Ovary (tissue), 3 donors: Measurements from ENCODE around the gene LOXL1.

Experiments
- POLR2A ChIP-seq: fragments of 450-650 bp; IDR thresholded peaks from one replicate; pipeline ENCODE4 v1.6.1; 2017; ENCODE audit warnings: antibody characterized with exemption, mild to moderate bottlenecking, moderate library complexity
- TF ChIP-seq, protein P1 (sequence below), 3 donors: fragments of 450-650 bp in 2 of 3; fragments of 200-600 bp in 1 of 3; IDR thresholded peaks; one replicate each; pipeline versions ENCODE4 v1.5.1 to v1.8.0; 2016 to 2022; ENCODE audit warnings: antibody characterized with exemption in 3 of 3, mild to moderate bottlenecking in 1 of 3
- donor health status: DM: no; HTN: no; CAD: no.

DNA sequence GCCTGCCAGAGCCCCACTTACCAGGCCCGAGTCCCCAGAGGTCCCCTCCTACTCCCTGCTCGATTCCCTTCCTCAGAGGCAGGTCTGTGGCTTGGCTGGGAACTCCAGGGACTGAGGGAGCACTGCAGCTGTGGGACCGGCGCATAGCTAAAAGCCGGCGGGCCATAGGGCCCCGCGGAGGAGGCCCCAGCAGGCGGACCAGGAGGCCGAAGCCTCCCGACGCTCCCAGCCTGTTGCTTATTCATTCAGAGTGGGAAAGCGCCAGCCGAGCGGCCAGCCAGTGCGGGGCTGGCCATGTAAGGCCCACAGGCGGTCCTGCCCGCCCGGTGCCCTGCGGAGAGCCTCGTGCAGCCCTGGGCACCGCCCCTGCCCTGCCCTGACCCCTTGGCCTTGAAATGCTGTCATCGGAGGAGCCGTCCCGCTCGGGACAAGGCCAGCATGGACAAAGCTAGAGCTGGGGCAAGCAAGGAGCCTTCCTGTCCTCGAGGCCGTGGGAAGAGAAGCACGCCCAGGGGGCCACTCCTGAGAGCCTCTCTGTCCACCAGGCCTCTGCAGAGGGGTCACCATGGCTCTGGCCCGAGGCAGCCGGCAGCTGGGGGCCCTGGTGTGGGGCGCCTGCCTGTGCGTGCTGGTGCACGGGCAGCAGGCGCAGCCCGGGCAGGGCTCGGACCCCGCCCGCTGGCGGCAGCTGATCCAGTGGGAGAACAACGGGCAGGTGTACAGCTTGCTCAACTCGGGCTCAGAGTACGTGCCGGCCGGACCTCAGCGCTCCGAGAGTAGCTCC lies at the start of gene LOXL1:
- TF ChIP-seq POLR2A = peak; percentile 69
- TF ChIP-seq, protein P1, sequence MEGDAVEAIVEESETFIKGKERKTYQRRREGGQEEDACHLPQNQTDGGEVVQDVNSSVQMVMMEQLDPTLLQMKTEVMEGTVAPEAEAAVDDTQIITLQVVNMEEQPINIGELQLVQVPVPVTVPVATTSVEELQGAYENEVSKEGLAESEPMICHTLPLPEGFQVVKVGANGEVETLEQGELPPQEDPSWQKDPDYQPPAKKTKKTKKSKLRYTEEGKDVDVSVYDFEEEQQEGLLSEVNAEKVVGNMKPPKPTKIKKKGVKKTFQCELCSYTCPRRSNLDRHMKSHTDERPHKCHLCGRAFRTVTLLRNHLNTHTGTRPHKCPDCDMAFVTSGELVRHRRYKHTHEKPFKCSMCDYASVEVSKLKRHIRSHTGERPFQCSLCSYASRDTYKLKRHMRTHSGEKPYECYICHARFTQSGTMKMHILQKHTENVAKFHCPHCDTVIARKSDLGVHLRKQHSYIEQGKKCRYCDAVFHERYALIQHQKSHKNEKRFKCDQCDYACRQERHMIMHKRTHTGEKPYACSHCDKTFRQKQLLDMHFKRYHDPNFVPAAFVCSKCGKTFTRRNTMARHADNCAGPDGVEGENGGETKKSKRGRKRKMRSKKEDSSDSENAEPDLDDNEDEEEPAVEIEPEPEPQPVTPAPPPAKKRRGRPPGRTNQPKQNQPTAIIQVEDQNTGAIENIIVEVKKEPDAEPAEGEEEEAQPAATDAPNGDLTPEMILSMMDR (IDR thresholded peaks at IDR 0.05) = no peak
